ENCODE measurements around the gene FOXC1. TPM values are rescaled to one million over a fixed set of nuclear protein-coding genes. Genes with fewer than 3 reads are reported as not detected.

Gene FOXC1
- total RNA-seq, 4 donors from 2014 or later = 0.75 to 0.96 (median 0.79) TPM

DNA sequence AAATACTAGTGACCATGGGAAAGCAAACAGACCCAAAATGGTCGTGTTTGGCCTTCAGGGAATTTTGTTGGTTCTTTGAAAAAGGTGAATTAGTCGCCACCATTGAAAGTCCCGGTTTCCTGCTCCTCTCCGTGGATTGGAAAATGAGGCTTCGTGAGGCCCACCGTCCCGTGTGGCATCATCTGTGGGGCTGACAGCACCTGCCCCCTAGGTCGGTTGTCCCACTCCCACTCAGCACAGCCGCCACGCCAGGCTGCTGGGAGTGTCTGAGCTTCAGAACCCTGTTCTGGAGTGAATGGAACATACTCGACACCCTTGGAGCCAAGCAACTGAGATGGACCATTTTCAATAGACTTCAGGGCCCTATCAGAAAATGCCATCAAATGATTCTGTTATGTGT lies 33.0 kb upstream of the FOXC1 start:
- Histone ChIP-seq H3K27me3 (no peaks in the 10 kb centered on the region), H3K36me3 (no peaks in the 10 kb centered on the region), H3K4me1 (peaks cover 0 to 5% (median 0%) of the 10 kb centered on the region in 4 donors), H3K27ac (no peak overlapping the region), H3K9me3 (no peaks in the 10 kb centered on the region), H3K4me3 (no peak overlapping the region)
- 91 to 97% methylated on average over 5 to 11 of the region's 11 CpGs for WGBS, 2 donors (ENCODE audit: low coverage in 1 of 2)
- TF ChIP-seq POLR2A (IDR thresholded peaks at IDR 0.05) (no peak), POLR2AphosphoS5 (IDR thresholded peaks at IDR 0.05) (no peak), EP300 (IDR thresholded peaks at IDR 0.05; ENCODE audit: low read depth) (no peak)
- TF ChIP-seq, protein P1, sequence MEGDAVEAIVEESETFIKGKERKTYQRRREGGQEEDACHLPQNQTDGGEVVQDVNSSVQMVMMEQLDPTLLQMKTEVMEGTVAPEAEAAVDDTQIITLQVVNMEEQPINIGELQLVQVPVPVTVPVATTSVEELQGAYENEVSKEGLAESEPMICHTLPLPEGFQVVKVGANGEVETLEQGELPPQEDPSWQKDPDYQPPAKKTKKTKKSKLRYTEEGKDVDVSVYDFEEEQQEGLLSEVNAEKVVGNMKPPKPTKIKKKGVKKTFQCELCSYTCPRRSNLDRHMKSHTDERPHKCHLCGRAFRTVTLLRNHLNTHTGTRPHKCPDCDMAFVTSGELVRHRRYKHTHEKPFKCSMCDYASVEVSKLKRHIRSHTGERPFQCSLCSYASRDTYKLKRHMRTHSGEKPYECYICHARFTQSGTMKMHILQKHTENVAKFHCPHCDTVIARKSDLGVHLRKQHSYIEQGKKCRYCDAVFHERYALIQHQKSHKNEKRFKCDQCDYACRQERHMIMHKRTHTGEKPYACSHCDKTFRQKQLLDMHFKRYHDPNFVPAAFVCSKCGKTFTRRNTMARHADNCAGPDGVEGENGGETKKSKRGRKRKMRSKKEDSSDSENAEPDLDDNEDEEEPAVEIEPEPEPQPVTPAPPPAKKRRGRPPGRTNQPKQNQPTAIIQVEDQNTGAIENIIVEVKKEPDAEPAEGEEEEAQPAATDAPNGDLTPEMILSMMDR (IDR thresholded peaks at IDR 0.05) = no peak
- intact Hi-C loops (cut with DNase I; ENCODE audit: low total_unique reads) (no loop called here), in situ Hi-C loops (cut with MboI; ENCODE audit: low pct_ligation_motif_present in 1 of 4, low pct_unique_long_range_greater_than_20kb in 1 of 4, low sequenced_read_pairs in 3 of 4) (loop anchor here in 2 of 4 donors (25.0 kb wide), 2 partner anchors 1061 to 1161 kb away; no protein-coding TSS in a partner anchor)
- no peak for DNase-seq

DNA sequence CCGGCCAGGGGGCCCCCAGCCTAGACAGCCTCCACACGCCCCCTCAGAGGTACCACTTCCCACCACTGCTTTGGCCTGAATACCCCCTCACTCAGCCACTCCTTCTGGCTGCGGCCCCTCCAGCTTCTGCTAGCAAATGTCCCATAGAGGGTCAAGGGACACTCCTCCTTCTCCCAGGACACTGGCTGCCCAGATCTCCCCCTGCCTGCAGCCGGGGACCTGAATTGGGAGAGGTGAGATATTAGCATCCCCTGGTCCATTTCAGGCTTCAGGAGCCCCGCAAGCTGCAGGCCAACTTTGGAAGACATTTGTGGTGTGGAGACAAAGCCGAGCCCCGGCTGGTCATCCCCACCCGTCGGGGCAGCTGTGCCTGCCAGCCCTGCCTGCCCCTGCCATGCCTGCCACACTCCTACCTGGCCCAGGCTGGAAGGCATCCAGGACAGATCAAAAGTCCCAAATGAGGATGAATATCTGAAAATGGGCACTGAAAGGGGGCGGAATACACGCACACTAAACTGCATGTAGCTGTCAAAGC lies 32.5 kb upstream of the FOXC1 start:
- in situ Hi-C loops (cut with MboI; ENCODE audit: low pct_ligation_motif_present in 1 of 4, low pct_unique_long_range_greater_than_20kb in 1 of 4, low sequenced_read_pairs in 3 of 4) = loop anchor here in 2 of 4 donors (25.0 kb wide), 2 partner anchors 1060 to 1160 kb away; no protein-coding TSS in a partner anchor
- Histone ChIP-seq H3K36me3 (no peaks in the 10 kb centered on the region), H3K27ac (no peak overlapping the region), H3K4me1 (peaks cover 0 to 5% (median 0%) of the 10 kb centered on the region in 4 donors), H3K9me3 (no peaks in the 10 kb centered on the region), H3K27me3 (no peaks in the 10 kb centered on the region), H3K4me3 (no peak overlapping the region)
- DNase-seq = no peak
- 90% methylated on average over 11 of the region's 11 CpGs; no CpG with 5 or more reads in 1 of the 2 donors for WGBS, 2 donors (ENCODE audit: low coverage in 1 of 2)
- TF ChIP-seq POLR2A (IDR thresholded peaks at IDR 0.05) (no peak), EP300 (IDR thresholded peaks at IDR 0.05; ENCODE audit: low read depth) (no peak)
- intact Hi-C loops (cut with DNase I; ENCODE audit: low total_unique reads) = no loop called here

DNA sequence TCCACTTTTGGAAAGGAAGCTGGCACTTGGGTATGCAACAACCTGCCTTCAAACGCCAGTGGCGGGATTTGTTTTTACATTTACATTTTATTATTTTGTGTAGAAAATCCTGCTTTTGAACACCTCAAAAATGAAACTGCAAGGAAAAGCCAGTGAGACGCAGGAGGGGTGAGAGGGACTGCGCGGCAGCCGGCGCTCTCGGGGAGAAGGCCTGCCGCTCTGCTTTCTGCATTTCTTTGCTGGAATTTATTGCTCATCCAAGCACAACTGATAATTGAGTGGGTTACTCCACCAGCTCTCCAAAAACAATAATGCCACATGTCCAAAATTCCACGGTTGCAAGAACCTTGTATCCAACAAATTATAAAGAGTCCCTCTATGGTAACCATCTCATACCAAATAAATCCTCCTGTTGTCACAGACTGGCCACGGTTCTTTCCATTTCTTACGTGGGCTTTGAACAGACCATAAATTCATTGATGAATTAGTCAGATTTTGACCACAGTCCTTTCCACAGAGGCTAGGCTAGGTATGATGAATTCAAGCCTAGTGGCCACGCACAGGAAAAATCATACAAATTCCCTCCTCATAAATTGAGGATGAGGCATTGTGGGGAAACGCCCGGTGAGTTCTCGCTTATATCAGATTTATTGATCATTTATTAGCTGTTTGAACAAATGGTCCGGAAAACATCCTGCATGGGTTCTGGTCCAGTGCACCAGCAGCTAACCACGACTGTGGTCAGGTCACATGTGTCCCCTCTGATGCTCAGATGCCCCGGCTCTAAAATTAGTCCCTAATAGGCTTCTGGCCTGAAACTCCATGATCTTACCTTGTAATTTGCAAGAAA lies 31.6 kb upstream of the FOXC1 start:
- Histone ChIP-seq H3K36me3 (no peaks in the 10 kb centered on the region), H3K9me3 (no peaks in the 10 kb centered on the region), H3K27me3 (no peaks in the 10 kb centered on the region), H3K4me1 (peaks cover 0 to 5% (median 0%) of the 10 kb centered on the region in 4 donors), H3K27ac (no peak overlapping the region), H3K4me3 (no peak overlapping the region)
- TF ChIP-seq POLR2A (IDR thresholded peaks at IDR 0.05) = no peak
- TF ChIP-seq POLR2AphosphoS5 (IDR thresholded peaks at IDR 0.05) = no peak
- DNase-seq = no peak
- in situ Hi-C loops (cut with MboI; ENCODE audit: low pct_ligation_motif_present in 1 of 4, low pct_unique_long_range_greater_than_20kb in 1 of 4, low sequenced_read_pairs in 3 of 4) = loop anchor here in 2 of 4 donors (25.0 kb wide), 2 partner anchors 1059 to 1159 kb away; no protein-coding TSS in a partner anchor
- 90 to 92% methylated on average over 17 to 19 of the region's 19 CpGs for WGBS, 2 donors (ENCODE audit: low coverage in 1 of 2)
- intact Hi-C loops (cut with DNase I; ENCODE audit: low total_unique reads) = no loop called here

DNA sequence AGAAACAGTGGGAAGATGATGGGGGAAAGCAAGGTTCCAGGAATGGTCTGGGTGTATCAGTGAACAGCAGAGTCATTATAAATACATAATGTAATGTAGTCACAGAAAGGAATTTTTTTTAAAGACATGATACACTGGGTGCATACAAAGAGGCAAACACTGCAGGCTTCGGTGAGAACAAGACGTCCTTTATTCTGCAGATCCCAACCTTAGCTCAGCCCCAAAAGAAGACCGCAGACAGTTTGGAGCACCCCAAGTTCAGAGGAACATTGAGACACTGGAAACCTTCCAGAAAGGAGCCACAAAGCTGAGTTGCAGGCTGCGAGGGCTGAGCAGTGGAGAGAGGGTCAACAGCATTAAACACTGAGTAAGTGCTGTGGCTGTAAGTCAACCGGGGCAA lies 30.6 kb upstream of the FOXC1 start:
- Histone ChIP-seq H3K27ac (no peak overlapping the region), H3K4me1 (peaks cover 0 to 5% (median 0%) of the 10 kb centered on the region in 4 donors), H3K4me3 (no peak overlapping the region), H3K9me3 (no peaks in the 10 kb centered on the region), H3K27me3 (no peaks in the 10 kb centered on the region), H3K36me3 (no peaks in the 10 kb centered on the region)
- intact Hi-C loops (cut with DNase I; ENCODE audit: low total_unique reads) = no loop called here
- no peak for DNase-seq
- in situ Hi-C loops (cut with MboI; ENCODE audit: low pct_ligation_motif_present in 1 of 4, low pct_unique_long_range_greater_than_20kb in 1 of 4, low sequenced_read_pairs in 3 of 4) = loop anchor here in 2 of 4 donors (25.0 kb wide), 2 partner anchors 1058 to 1158 kb away; no protein-coding TSS in a partner anchor
- no peak for TF ChIP-seq EP300 (IDR thresholded peaks at IDR 0.05; ENCODE audit: low read depth)
- WGBS, 2 donors (ENCODE audit: low coverage in 1 of 2) = 84% methylated on average over 5 of the region's 5 CpGs; no CpG with 5 or more reads in 1 of the 2 donors

DNA sequence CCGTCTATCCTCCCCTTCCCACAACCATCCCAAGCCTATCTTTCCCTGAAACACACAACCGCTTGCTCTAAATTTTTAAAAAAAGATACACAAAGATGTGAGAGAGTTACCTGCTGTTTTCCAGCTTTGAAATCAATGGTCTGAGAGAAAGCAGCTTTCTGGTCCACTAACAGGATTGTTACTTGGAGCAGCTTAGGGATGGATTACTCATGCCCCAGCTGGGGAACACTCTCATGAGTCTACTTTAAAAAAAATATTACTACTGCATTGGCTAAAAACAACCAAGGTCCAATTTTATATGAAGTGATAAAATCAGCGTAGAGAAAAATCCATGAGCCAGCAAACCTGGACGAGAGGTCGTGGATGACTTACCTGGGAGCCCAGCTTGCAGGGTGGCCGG lies 29.6 kb upstream of the FOXC1 start:
- Histone ChIP-seq H3K27ac (no peak overlapping the region), H3K27me3 (no peaks in the 10 kb centered on the region), H3K9me3 (no peaks in the 10 kb centered on the region), H3K36me3 (no peaks in the 10 kb centered on the region), H3K4me3 (no peak overlapping the region), H3K4me1 (peaks cover 0 to under 1% (median 0%) of the 10 kb centered on the region in 4 donors)
- TF ChIP-seq EP300 (IDR thresholded peaks at IDR 0.05; ENCODE audit: low read depth) (no peak), POLR2A (IDR thresholded peaks at IDR 0.05) (no peak), POLR2AphosphoS5 (IDR thresholded peaks at IDR 0.05) (no peak)
- TF ChIP-seq, protein P1 (IDR thresholded peaks at IDR 0.05) = no peak
- DNase-seq = no peak
- 50 to 95% methylated on average over 1 to 6 of the region's 6 CpGs for WGBS, 2 donors (ENCODE audit: low coverage in 1 of 2)
- in situ Hi-C loops (cut with MboI; ENCODE audit: low pct_ligation_motif_present in 1 of 4, low pct_unique_long_range_greater_than_20kb in 1 of 4, low sequenced_read_pairs in 3 of 4) (loop anchor here in 2 of 4 donors (25.0 kb wide), 2 partner anchors 1057 to 1157 kb away; no protein-coding TSS in a partner anchor), intact Hi-C loops (cut with DNase I; ENCODE audit: low total_unique reads) (no loop called here)

Measured in transverse colon (tissue), 4 donors.